Renal pelvis (tissue), 12 donors: Measurements from ENCODE around the gene MCM10. TPM values are rescaled to one million over a fixed set of nuclear protein-coding genes. Genes with fewer than 3 reads are reported as not detected.
"Not testable (repeated sequence)": the region's sequence is repeated elsewhere in the genome, so short reads cannot be mapped to it uniquely, and the experiment has no call there.

Source experiments
- DNase-seq: peaks from one replicate; pipeline ENCODE4 v3.0.0-alpha.2; 2013
- long read RNA-seq, 16 experiments: transcript quantifications; one replicate each; lab custom pipeline, GENCODE V29; 2026
- polyA plus RNA-seq, 3 donors: library from polyadenylated mRNA; unstranded; fragments of 120-200 nt; gene quantifications; one replicate each; pipeline ENCODE4 v1.2.1, GENCODE V29; 2013; ENCODE audit not compliant: insufficient read length in 3 of 3

Gene MCM10
- polyA plus RNA-seq, result 10 to 100 TPM; 11.5 to 13.5 (median 11.8) TPM
- long read RNA-seq, donor 1, result 0 reads
- long read RNA-seq, donor 2, result 0 reads
- long read RNA-seq, donor 3, result 0 reads
- long read RNA-seq, donor 4, result 0 reads
- long read RNA-seq, donor 5, result 0 reads
- long read RNA-seq, donor 6, result 0 reads
- long read RNA-seq, donor 7, result 0 reads
- long read RNA-seq, donor 8, result 0 reads
- long read RNA-seq, donor 9, result 0 reads
- long read RNA-seq, donor 10, result 0 reads
- long read RNA-seq, donor 11, result 0 reads
- long read RNA-seq, donor 12, full-length matches to known transcripts, result 3 of 8 reads
- long read RNA-seq, donor 12, partial matches to known transcripts, result 5 of 8 reads
- long read RNA-seq, donor 12, other reads (novel, unspliced or antisense), result 0 of 8 reads
- long read RNA-seq, donor 13, result 0 reads
- long read RNA-seq, donor 14, result 0 reads
- long read RNA-seq, donor 15, partial matches to known transcripts, result 0 of 1 reads
- long read RNA-seq, donor 15, other reads (novel, unspliced or antisense), result 0 of 1 reads
- long read RNA-seq, donor 16, result 0 reads

GRCh38 chr10:13160934-13161856, at the start of gene MCM10:
TSS of gene MCM10 (plus strand) at chr10:13161558. CDS start at chr10:13164203, 2,645 bp downstream.
- DNase-seq, result peak; percentile 99

GRCh38 chr10:13113544-13113943, 47.8 kb upstream of the MCM10 start:
- no peak for DNase-seq

- no peak for DNase-seq
These were observed 45.2 kb upstream of the MCM10 start for GRCh38 chr10:13115832-13116803.

GRCh38 chr10:13117841-13118783, 43.2 kb upstream of the MCM10 start:
- DNase-seq, result no peak

- DNase-seq, result no peak
These were observed 42.5 kb upstream of the MCM10 start for GRCh38 chr10:13118784-13119410.

GRCh38 chr10:13120786-13121499, 40.4 kb upstream of the MCM10 start:
- DNase-seq, result no peak

GRCh38 chr10:13121500-13121854, 39.9 kb upstream of the MCM10 start:
- DNase-seq, result no peak

- no peak for DNase-seq
These were observed 24.7 kb upstream of the MCM10 start for GRCh38 chr10:13136651-13137050.

GRCh38 chr10:13139150-13139549, 22.2 kb upstream of the MCM10 start:
- no peak for DNase-seq

GRCh38 chr10:13139676-13140075, 21.7 kb upstream of the MCM10 start:
- no peak for DNase-seq

- DNase-seq, result no peak
These were observed 20.6 kb upstream of the MCM10 start for GRCh38 chr10:13140627-13141190.

- no peak for DNase-seq
These were observed 17.6 kb upstream of the MCM10 start for GRCh38 chr10:13143766-13144165.

- no peak for DNase-seq
These were observed 16.5 kb upstream of the MCM10 start for GRCh38 chr10:13144814-13145213.

- no peak for DNase-seq
These were observed 15.0 kb upstream of the MCM10 start for GRCh38 chr10:13146379-13146778.

GRCh38 chr10:13147161-13147560, 14.2 kb upstream of the MCM10 start:
- no peak for DNase-seq

GRCh38 chr10:13152296-13152695, 9.1 kb upstream of the MCM10 start:
- no peak for DNase-seq

- not testable (repeated sequence) for DNase-seq
These were observed 5.5 kb upstream of the MCM10 start for GRCh38 chr10:13155860-13156259.

GRCh38 chr10:13158401-13158800, 3.0 kb upstream of the MCM10 start:
- no peak for DNase-seq

GRCh38 chr10:13161857-13162271, 506 bp downstream of the MCM10 start:
- no peak for DNase-seq
